HepG2 (cell line): ENCODE results near the gene NAP1L4. TPM values are rescaled to one million over a fixed set of nuclear protein-coding genes. Genes with fewer than 3 reads are reported as not detected.

Experiments
- ARNTL ChIP-seq: sonication (generic); formaldehyde crosslinking; IDR thresholded peaks from 2 replicates; pipeline ENCODE4 v1.4.0; 2020; ENCODE audit warnings: mild to moderate bottlenecking, missing genetic modification reagents
- BRD4 ChIP-seq: sonication (generic); formaldehyde crosslinking; IDR thresholded peaks from 2 replicates; pipeline ENCODE4 v1.4.0; 2020; ENCODE audit warnings: missing genetic modification reagents
- DPF2 ChIP-seq: sonication (generic); formaldehyde crosslinking; IDR thresholded peaks from 2 replicates; pipeline ENCODE4 v1.4.0; 2020; ENCODE audit warnings: mild to moderate bottlenecking, low read depth, missing genetic modification reagents, borderline replicate concordance
- ETV5 ChIP-seq: IDR thresholded peaks from 2 replicates; pipeline ENCODE4 v1.6.1; 2018; ENCODE audit warnings: missing biosample characterization, missing genetic modification reagents, inconsistent platforms, borderline replicate concordance
- ETV6 ChIP-seq: sonication (generic); formaldehyde crosslinking; conservative IDR thresholded peaks from 2 replicates; pipeline ENCODE4 v1.4.0; 2020; ENCODE audit warnings: missing genetic modification reagents
- GLMP ChIP-seq: sonication (generic); formaldehyde crosslinking; IDR thresholded peaks from 2 replicates; pipeline ENCODE4 v1.9.0; 2021; ENCODE audit warnings: missing genetic modification reagents, mild to moderate bottlenecking, borderline replicate concordance
- PBX2 ChIP-seq: IDR thresholded peaks from 2 replicates; pipeline ENCODE4 v1.6.1; 2016; ENCODE audit warnings: control low read depth
- TEAD3 ChIP-seq: optimal IDR thresholded peaks from 2 replicates; pipeline ENCODE3; 2016; ENCODE audit warnings: borderline replicate concordance
- ZBTB25 ChIP-seq: IDR thresholded peaks from 2 replicates; pipeline ENCODE4 v1.6.1; 2018; ENCODE audit warnings: missing genetic modification reagents
- ZFAT ChIP-seq: sonication (generic); formaldehyde crosslinking; conservative IDR thresholded peaks from 2 replicates; pipeline ENCODE4 v1.8.1; 2023; ENCODE audit warnings: missing genetic modification reagents, inconsistent platforms
- ZFP36L1 ChIP-seq: sonication (generic); formaldehyde crosslinking; IDR thresholded peaks from 2 replicates; pipeline ENCODE4 v1.8.0; 2022; ENCODE audit warnings: mild to moderate bottlenecking, missing genetic modification reagents, moderate library complexity
- ZNF282 ChIP-seq: fragments of 450-650 bp; IDR thresholded peaks from 2 replicates; pipeline ENCODE4 v1.6.1; 2018; ENCODE audit not compliant: partially characterized antibody
- ZNF367 ChIP-seq: sonication (generic); formaldehyde crosslinking; IDR thresholded peaks from 2 replicates; pipeline ENCODE4 v1.4.0; 2020; ENCODE audit warnings: missing genetic modification reagents, borderline replicate concordance
- ZNF572 ChIP-seq: sonication (generic); formaldehyde crosslinking; IDR thresholded peaks from 2 replicates; pipeline ENCODE4 v1.5.1; 2020; ENCODE audit warnings: mild to moderate bottlenecking, missing genetic modification reagents
- ZNF609 ChIP-seq: sonication (generic); formaldehyde crosslinking; IDR thresholded peaks from 2 replicates; pipeline ENCODE4 v1.4.0; 2020; ENCODE audit warnings: mild to moderate bottlenecking, missing genetic modification reagents, borderline replicate concordance
- ZNF660 ChIP-seq: sonication (generic); formaldehyde crosslinking; IDR thresholded peaks from 2 replicates; pipeline ENCODE4 v1.5.1; 2020; ENCODE audit warnings: mild to moderate bottlenecking, low read depth, missing genetic modification reagents, borderline replicate concordance
- polyA plus RNA-seq, 8 experiments: library from polyadenylated mRNA; depleted of rRNA in 3 of 8; stranded (reverse) in 7 of 8; unstranded in 1 of 8; fragments of >200 nt; fragmentation: Illumina TruSeq in 4 of 8; extraction: Trizol in 4 of 8; gene quantifications; 2 replicates each; pipeline versions ENCODE4 v1.2.1 to v1.2.3, GENCODE V29; 2011 to 2016; ENCODE audit warnings: low read depth in 4 of 8, missing spikeins in 1 of 8, mixed read lengths in 1 of 8; ENCODE audit not compliant: insufficient read depth in 1 of 8
- total RNA-seq, 5 experiments: library from RNA; depleted of rRNA; stranded (reverse); fragments of >200 nt; fragmentation: Illumina TruSeq; extraction: Trizol; gene quantifications; 2 replicates each; pipeline ENCODE4 v1.2.3, GENCODE V29; 2016; ENCODE audit warnings: low read depth in 1 of 5

The NAP1L4 gene
- total and polyA plus RNA-seq, 2 of the 13 experiments (the other 11 are each of a cell fraction or from before 2014, with no cell fraction given) = 64.0 to 186 TPM

- TF ChIP-seq GLMP (CRISPR knock-in tag) (no peak), ZNF367 (CRISPR knock-in tag) (no peak), ETV6 (CRISPR knock-in tag) (no peak), ARNTL (CRISPR knock-in tag) (no peak), BRD4 (no peak), ZNF282 (no peak), ZNF660 (CRISPR knock-in tag) (no peak), ZNF572 (no peak), ETV5 (CRISPR knock-in tag) (peak; percentile 21; the same call in 1 of the 2 replicates), PBX2 (CRISPR knock-in tag) (no peak), ZFP36L1 (CRISPR knock-in tag) (no peak), ZBTB25 (no peak), TEAD3 (CRISPR knock-in tag) (no peak), ZFAT (no peak), DPF2 (CRISPR knock-in tag) (no peak), ZNF609 (CRISPR knock-in tag) (no peak)
These were observed 79.6 kb downstream of the NAP1L4 start (continued) for GRCh38 chr11:2912498-2912897.
